Smooth muscle cell (in vitro differentiated cells): ENCODE measurements around the gene BLMH. TPM values are rescaled to one million over a fixed set of nuclear protein-coding genes. Genes with fewer than 3 reads are reported as not detected.
A peak's percentile ranks its signal among the peaks of the same experiment; 100 is the strongest.

Experiments
- DNase-seq: peaks from one replicate; lab custom pipeline; 2025; ENCODE audit not compliant: unreplicated experiment; lab: John Stamatoyannopoulos, UW
- H2AFZ ChIP-seq: fragments of 200-600 bp; sonication (generic); 2 replicates; pipeline ENCODE4 v1.6.0; 2016; ENCODE audit warnings: antibody characterized with exemption, low read depth, mild to moderate bottlenecking
- H3F3A ChIP-seq: fragments of 200-600 bp; sonication (generic); 2 replicates; pipeline ENCODE4 v1.6.0; 2017; ENCODE audit warnings: antibody characterized with exemption, low read depth
- H3K27ac ChIP-seq: fragments of 200-600 bp; sonication (generic); 2 replicates; pipeline ENCODE4 v1.5.1; 2016; ENCODE audit warnings: low read depth, mild to moderate bottlenecking
- H3K27me3 ChIP-seq: fragments of 200-600 bp; sonication (generic); 2 replicates; pipeline ENCODE4 v1.6.1; 2016; ENCODE audit warnings: low read depth, mild to moderate bottlenecking
- H3K36me3 ChIP-seq: fragments of 200-600 bp; sonication (generic); 2 replicates; pipeline ENCODE4 v1.5.1; 2016; ENCODE audit warnings: low read depth
- H3K4me1 ChIP-seq: fragments of 200-600 bp; sonication (generic); 2 replicates; pipeline ENCODE4 v1.5.1; 2016; ENCODE audit warnings: low read depth
- H3K4me2 ChIP-seq: fragments of 200-600 bp; sonication (generic); 2 replicates; pipeline ENCODE4 v1.6.0; 2016; ENCODE audit warnings: mild to moderate bottlenecking
- H3K4me3 ChIP-seq: fragments of 200-600 bp; sonication (generic); 2 replicates; pipeline ENCODE4 v1.5.1; 2016; ENCODE audit warnings: mild to moderate bottlenecking
- H3K79me2 ChIP-seq: fragments of 200-600 bp; sonication (generic); 2 replicates; pipeline ENCODE4 v1.6.0; 2016; ENCODE audit warnings: low read depth, mild to moderate bottlenecking
- H3K9ac ChIP-seq: fragments of 200-600 bp; sonication (generic); 2 replicates; pipeline ENCODE4 v1.6.0; 2016; ENCODE audit warnings: low read depth
- H3K9me3 ChIP-seq: fragments of 200-600 bp; sonication (generic); replicated peaks from 2 replicates; pipeline ENCODE4 v1.5.1; 2016; ENCODE audit warnings: low read depth
- H4K20me1 ChIP-seq: fragments of 200-600 bp; sonication (generic); 2 replicates; pipeline ENCODE4 v1.6.0; 2016; ENCODE audit warnings: low read depth
- WGBS: methylation state at CpG from one replicate; pipeline ENCODE4 v1.1.7; 2016; ENCODE audit warnings: low lambda C conversion rate; 5-methylcytosine and 5-hydroxymethylcytosine counted together
- polyA plus RNA-seq: library from polyadenylated mRNA; unstranded; fragments of >200 nt; fragmentation: Nextera tagmentation; extraction: Ambion mirVana; gene quantifications from 2 replicates; pipeline ENCODE4 v1.2.1, GENCODE V29; 2016
- total RNA-seq: library from RNA; depleted of rRNA; stranded (reverse); fragments of >200 nt; gene quantifications from 2 replicates; pipeline ENCODE4 v1.2.3, GENCODE V29; 2014
- TF ChIP-seq, protein P1 (sequence below): fragments of 200-600 bp; sonication (generic); IDR thresholded peaks from 2 replicates; pipeline ENCODE4 v1.5.1; 2017; ENCODE audit warnings: borderline replicate concordance, mild to moderate bottlenecking, antibody characterized with exemption; ENCODE audit not compliant: insufficient read depth, poor library complexity, severe bottlenecking

The BLMH gene
- total and polyA plus RNA-seq, 2 experiments from 2014 or later = 13.2 to 20.5 TPM

GRCh38 chr17:30290696-30291542 is 825 bp downstream of the BLMH start:
- no peaks in the 10 kb centered on the region for H3K27me3 ChIP-seq
- peaks cover 15% of the 10 kb centered on the region for H3K4me1 ChIP-seq
- peaks cover 19% of the 10 kb centered on the region for H3F3A ChIP-seq
- H2AFZ ChIP-seq = peak overlapping the region; percentile 100
- DNase-seq = peak; percentile 35
- TF ChIP-seq, protein P1, sequence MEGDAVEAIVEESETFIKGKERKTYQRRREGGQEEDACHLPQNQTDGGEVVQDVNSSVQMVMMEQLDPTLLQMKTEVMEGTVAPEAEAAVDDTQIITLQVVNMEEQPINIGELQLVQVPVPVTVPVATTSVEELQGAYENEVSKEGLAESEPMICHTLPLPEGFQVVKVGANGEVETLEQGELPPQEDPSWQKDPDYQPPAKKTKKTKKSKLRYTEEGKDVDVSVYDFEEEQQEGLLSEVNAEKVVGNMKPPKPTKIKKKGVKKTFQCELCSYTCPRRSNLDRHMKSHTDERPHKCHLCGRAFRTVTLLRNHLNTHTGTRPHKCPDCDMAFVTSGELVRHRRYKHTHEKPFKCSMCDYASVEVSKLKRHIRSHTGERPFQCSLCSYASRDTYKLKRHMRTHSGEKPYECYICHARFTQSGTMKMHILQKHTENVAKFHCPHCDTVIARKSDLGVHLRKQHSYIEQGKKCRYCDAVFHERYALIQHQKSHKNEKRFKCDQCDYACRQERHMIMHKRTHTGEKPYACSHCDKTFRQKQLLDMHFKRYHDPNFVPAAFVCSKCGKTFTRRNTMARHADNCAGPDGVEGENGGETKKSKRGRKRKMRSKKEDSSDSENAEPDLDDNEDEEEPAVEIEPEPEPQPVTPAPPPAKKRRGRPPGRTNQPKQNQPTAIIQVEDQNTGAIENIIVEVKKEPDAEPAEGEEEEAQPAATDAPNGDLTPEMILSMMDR = no peak
- no peak overlapping the region for H3K27ac ChIP-seq
- no peaks in the 10 kb centered on the region for H4K20me1 ChIP-seq
- H3K9me3 ChIP-seq = no peaks in the 10 kb centered on the region
- 8% methylated on average over 22 of the region's 22 CpGs for WGBS
- peak overlapping the region; percentile 71 for H3K9ac ChIP-seq
- H3K36me3 ChIP-seq = peaks cover 1% of the 10 kb centered on the region
- peak overlapping the region; percentile 96 for H3K4me2 ChIP-seq
- H3K4me3 ChIP-seq = peak overlapping the region; percentile 98
- peaks cover 10% of the 10 kb centered on the region for H3K79me2 ChIP-seq

DNA sequence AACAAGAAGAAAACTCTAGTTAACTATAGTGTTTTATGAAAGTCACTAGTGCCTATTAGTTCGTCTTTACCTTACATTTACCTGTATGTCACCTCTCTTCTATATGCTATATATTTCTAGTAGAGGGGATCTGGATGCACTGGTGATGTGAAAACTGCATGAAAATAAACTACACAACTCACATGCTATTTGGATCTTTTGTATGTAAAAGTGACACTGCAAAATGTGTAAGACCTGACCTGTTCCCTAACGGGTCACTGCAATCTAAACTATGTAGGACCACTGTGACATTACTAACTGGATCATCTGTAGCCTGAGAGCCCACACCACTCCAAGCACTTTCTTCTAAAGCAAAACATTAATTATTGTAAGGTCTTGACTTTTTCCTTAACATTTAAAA is 1.7 kb downstream of the BLMH start:
- Histone ChIP-seq H3K9me3 (no peaks in the 10 kb centered on the region), H3K27me3 (no peaks in the 10 kb centered on the region), H2AFZ (no peak overlapping the region), H3K79me2 (peaks cover 10% of the 10 kb centered on the region), H3K27ac (no peak overlapping the region), H4K20me1 (no peaks in the 10 kb centered on the region), H3K4me2 (peak overlapping the region; percentile 96), H3K36me3 (peaks cover 10% of the 10 kb centered on the region), H3K4me3 (no peak overlapping the region), H3K4me1 (peaks cover 15% of the 10 kb centered on the region), H3F3A (peaks cover 19% of the 10 kb centered on the region), H3K9ac (no peak overlapping the region)
- no peak for DNase-seq
- TF ChIP-seq, protein P1 = no peak
- 83% methylated on average over 2 of the region's 2 CpGs for WGBS

- H3K9ac ChIP-seq = no peak overlapping the region
- H3K9me3 ChIP-seq = no peaks in the 10 kb centered on the region
- H3K36me3 ChIP-seq = no peaks in the 10 kb centered on the region
- H3F3A ChIP-seq = no peaks in the 10 kb centered on the region
- H3K79me2 ChIP-seq = no peaks in the 10 kb centered on the region
- no peak overlapping the region for H3K4me2 ChIP-seq
- H3K4me1 ChIP-seq = no peaks in the 10 kb centered on the region
- DNase-seq = no peak
- H2AFZ ChIP-seq = no peak overlapping the region
- H3K27me3 ChIP-seq = no peaks in the 10 kb centered on the region
- TF ChIP-seq, protein P1 = no peak
- H3K27ac ChIP-seq = no peak overlapping the region
- no peak overlapping the region for H3K4me3 ChIP-seq
- H4K20me1 ChIP-seq = no peaks in the 10 kb centered on the region
These were observed 12.6 kb downstream of the BLMH start for GRCh38 chr17:30279156-30279555.

DNA sequence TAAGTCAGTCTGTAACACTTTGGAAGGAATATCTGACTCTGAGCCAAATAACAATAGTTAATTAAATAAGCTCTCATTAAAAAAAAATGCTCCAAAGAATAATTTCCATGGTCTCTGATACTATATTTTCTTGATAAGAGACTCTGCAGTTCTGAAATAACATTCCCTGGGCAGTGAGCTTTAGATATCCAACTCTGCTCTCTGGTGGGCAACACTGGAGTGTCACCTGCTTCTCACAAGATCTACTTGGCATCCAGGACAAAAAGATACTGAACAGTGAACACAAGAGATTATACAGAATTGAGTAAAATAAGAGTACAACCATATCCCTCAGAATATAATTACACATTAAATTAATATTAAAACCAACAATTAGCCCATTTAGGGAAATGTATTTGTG is 13.7 kb downstream of the BLMH start:
- no peaks in the 10 kb centered on the region for H3K27me3 ChIP-seq
- no peaks in the 10 kb centered on the region for H3K79me2 ChIP-seq
- H3F3A ChIP-seq = no peaks in the 10 kb centered on the region
- no peaks in the 10 kb centered on the region for H3K4me1 ChIP-seq
- no peak overlapping the region for H3K27ac ChIP-seq
- H3K4me3 ChIP-seq = no peak overlapping the region
- H3K4me2 ChIP-seq = no peak overlapping the region
- H3K9me3 ChIP-seq = no peaks in the 10 kb centered on the region
- no peak overlapping the region for H2AFZ ChIP-seq
- TF ChIP-seq, protein P1 = peak; percentile 37
- no peaks in the 10 kb centered on the region for H3K36me3 ChIP-seq
- H4K20me1 ChIP-seq = no peaks in the 10 kb centered on the region
- no peak for DNase-seq
- H3K9ac ChIP-seq = no peak overlapping the region
